KBM-7 (cell line): ENCODE results near the gene SHC1.

ENCODE experiments used
- DNase-seq: peaks from one replicate; pipeline ENCODE4 v3.0.0-alpha.2; 2015
- in situ Hi-C: fragments of 300-500 bp; cut with MboI; formaldehyde crosslinking; loops from 2 replicates; pipeline ENCODE4 v1.14.3; 2020; ENCODE audit warnings: low sequenced_read_pairs, low pct_unique_long_range_greater_than_20kb, mixed read lengths

Gene SHC1

DNA sequence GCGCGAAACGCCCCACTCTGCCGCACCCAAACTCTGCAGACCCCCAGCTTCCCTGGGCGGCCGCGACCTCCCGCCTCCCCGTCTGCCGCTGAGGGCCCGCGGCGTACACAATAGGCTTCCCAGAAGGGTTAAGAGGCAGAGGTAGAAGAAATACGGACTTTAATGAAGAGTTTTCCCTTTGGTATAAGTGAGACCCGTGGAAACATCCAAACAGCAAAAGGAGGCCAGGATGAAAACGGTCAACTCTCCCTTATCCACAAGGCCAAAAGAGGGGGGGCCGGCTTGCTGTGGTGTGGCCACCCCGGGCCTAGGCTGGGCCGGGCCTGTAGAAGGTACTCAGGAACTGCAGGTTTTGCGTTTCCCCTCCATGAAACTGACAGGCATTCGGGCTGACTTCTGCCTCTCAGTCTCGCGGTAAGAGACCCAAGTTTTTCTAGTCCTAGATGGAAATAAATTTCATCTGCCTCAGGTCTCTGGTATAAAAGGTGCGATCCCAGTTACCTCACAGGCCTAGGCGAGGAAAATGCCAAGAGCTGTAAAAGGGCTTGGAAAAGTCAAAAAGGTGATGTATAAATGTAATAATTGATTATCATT, 8.3 kb downstream of the SHC1 start:
- DNase-seq: peak; percentile 64

DNA sequence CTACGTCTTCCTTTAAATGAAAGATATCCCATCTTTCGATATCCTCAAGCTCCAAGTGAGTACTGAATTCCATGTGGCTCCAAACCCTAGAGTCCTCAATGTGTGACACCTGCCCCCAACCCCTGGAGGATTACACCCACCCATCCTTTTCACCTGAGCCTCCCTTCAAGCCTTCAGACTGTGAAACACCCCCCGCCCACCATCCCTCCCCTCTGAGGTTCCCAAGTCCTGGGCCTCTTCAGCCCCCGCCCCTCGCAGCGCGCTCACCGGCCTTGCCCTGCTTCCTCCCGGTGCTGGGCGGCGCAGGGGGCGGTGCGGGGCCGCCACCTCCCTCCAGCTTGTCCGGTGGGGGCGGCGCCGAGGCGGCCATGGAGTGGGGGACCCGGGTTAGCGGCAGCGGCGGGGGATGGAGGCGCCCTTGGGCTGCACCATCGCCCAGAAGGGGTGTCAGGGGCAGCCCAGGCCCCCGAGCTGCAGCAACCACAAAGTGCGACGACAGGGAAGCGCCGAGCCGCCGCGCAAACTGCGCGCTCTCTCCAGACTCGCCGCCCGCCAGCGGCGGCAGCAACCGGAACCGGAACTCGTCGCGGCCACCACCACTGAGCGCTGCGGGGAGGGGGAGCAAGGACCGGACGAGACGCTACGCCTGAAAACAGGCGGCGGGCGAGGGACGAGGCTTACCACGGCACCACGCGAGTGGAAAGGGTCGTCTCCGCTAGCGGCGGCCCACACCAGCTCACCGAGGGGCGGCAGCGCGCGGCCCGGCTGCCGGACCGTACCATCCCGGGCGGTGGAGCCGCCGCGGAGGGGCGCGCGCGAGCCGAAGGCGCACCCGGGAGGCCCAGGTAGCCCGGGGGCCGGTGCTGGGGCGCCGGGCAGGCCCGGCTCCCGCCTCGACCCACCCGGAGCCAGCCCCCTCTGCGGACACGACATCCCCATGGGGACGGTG, 9.1 kb downstream of the SHC1 start, which contains the start of gene PYGO2:
TSS of gene PYGO2 (minus strand) at position 576 of the 949 bp plus-strand sequence. CDS start at position 370, 206 bp downstream.
- peak; percentile 85 for DNase-seq

More for the DNA sequence above, 8.3 kb downstream of the SHC1 start:
- in situ Hi-C loops: no loop called here

DNA sequence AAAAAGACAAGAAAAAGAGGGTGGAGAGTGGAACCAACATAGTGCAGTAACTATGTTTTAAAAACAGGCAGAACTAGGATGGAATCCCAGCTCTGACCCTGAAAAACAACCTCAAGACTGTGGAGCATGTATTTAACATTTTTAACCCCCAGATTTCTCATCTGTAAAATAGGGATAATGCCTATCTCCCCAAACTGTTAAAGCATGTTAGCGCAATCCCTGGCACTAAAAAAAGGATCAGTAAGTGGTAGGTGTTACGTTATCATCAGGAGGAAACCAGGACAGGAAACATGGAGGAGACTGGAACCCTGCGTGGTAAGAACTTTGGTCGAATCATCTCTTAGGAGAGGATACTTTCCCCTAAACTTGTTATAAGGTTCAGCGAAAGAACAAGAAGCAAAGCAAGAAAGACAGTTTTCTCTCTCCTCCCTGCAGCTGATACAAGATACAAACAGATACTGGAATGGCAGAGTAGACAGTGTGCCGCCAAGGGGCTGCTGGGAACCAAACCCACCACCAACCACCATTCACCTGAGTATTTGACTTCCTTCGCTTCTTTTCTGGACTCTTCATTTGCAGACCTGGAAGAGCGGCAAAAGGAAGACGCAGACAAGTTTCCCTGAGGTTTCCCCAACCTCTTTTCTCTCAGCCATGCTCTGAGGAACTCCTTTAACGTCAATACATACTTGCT, 10.0 kb downstream of the SHC1 start:
- DNase-seq: no peak
- in situ Hi-C loops: no loop called here

More for the DNA sequence above, 9.1 kb downstream of the SHC1 start, which contains the start of gene PYGO2:
- in situ Hi-C loops: no loop called here

DNA sequence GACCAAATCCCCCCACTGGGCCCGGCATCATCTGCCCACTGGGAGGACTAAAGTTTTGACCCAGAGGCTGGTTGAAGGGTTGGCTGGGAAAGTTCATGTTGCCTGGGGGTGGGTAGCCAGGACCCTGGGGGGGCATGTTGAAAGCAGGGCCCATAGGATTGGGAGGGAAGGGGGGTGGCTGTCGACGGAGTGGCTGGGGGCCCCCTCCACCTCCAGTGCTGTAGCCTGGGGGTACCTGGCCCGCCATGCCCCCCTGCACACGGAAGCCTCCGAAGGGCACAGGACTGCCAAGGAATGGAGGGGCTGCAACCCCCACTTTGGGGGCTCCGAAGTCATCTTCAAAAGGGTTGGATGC, 11.1 kb downstream of the SHC1 start:
- no peak for DNase-seq
- in situ Hi-C loops: no loop called here

DNA sequence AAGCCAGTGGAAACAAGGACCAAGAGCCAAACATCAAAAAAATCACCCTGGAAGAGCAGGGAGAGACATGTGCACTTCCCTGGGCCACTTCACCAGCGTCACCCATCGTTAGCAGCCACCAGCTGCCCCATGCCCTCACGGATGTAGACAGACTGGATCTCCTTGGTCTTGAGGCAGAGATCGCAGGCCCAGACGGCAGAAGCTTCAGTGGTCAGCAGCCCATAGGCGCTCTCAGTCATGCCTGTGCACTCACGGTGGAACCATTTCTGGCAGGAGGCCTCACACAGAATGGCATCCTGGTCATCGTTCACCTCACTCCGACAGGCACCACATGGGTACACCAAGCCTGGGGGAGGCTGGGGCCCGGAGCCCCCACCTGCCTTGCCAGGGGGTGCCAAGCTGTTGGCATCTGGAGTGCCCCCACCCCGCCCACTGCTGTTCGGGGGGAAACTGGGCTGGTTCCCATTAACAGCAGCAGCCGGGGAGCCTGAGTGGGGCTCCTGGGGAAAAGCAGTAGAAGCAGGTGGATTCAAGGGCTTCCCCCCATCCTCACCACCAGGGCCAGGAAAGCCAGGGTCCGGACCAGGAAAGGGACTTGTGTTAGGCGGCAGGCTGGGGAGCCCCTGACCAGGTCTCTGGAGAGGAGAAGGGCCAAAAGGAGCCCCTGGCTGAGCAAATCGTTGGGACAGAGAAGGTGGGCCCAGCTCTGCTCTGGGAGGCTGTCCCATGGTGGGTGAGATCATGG, 11.7 kb downstream of the SHC1 start:
- no peak for DNase-seq
- in situ Hi-C loops: no loop called here

DNA sequence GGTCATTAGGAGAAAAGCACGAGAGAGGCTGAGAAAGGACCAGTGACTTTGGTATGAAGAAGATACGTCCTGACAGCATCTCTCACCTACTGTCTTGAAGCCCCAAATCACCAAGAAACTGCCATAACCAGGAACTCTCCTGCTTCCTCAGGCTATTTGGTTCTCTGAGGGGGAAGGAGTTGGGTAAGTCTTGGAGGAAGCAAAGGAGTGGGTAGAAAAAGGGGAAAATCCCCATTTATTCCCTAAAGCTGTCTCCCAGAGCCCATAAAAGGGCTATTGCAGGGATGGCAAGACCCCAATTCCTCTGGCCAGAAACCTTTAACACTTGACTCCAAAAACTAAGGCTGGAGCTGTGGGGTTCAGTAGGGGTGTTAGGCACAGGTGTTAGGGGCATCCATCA, 12.5 kb downstream of the SHC1 start:
- no peak for DNase-seq
- in situ Hi-C loops: no loop called here

DNA sequence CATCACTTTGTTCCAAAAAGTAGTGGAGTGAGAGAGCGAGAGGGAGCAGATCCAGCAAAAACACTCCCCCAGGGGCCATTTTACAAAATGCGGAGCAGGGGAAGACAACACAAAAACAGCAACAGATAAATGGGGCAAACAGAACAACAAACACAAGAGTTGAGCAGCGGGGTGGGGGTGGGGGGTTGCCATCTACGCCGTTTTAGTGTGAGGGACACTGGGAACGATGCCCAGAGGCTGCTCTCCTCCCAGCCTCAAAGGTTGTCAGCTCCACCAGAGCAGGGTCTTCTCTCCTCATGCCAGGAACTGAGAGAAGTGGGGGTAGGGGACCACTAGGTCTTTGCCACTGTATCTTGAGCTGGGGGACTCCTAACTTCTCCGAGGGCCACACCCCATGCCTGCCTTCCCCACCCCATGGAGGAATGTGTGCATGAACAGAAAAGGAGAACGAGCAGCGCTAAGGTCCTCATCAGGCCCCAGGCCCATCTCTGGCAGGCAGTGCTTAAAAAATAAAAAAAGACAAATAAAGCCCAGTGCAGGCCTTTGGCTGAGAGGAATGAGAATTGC, 13.4 kb downstream of the SHC1 start:
- no peak for DNase-seq
- in situ Hi-C loops: no loop called here

DNA sequence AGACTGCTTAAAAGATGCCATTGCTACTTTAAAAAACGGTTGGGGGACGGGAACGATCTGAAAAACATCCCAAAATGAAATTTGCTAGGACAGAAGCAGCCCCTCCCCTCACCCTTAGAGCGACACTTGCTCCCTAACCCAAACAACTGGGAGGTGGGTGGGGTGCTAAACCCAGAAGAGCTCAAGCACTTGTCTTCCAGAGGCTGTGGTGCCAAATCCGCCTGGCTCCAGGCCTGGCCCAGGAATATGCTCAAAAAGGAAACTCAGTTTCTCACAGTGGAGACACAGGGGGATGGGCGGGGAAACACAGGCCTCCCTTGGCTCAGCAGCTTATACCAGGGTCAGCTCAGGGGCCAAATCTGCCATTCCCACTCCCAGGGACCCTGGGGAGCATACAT, 14.0 kb downstream of the SHC1 start:
- no peak for DNase-seq
- in situ Hi-C loops: no loop called here

DNA sequence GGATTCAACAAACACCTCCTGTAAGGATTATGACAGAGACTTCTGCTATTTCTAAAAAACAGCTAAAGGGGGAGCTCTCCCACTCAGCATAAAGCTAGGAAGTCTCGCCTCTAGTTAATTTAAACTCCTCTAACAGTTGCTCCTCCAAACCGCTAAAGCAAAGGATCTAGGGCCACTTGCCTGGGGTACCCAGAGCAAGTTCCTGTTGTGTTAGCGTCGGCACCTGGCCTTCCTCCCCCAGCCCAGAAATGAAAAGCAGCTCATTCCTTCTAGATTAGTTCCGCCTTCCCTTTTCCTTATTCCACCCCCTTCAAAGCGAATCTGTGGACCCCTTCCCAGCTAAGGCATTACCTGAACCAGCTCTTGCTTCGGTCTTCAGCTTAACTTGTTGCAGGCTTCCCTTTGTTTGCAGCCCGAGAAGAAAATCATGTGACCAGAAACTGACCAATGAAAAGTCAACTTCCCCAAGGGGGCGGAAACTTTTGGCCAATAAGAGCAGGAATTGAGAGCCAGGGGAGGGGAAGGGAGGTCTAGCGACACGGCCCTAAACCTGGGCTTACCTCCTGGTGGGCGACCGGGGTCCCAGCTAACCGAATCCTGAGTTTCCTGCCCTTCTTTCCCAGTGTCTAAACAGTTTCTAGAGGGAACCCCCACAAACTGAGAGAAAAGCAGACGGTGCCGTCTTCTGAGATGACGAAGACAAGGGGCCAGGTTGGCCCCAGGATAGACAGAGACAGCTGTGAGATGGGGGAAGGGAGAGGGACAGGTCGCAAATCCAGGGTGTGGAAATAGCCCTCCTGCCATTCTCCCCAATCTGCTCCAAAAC, 14.6 kb downstream of the SHC1 start, which contains the start of gene PBXIP1:
TSS of gene PBXIP1 (minus strand) at position 382 of the 826 bp plus-strand sequence. CDS start 2,378 bp downstream, outside the sequence.
- peak; percentile 98 for DNase-seq

DNA sequence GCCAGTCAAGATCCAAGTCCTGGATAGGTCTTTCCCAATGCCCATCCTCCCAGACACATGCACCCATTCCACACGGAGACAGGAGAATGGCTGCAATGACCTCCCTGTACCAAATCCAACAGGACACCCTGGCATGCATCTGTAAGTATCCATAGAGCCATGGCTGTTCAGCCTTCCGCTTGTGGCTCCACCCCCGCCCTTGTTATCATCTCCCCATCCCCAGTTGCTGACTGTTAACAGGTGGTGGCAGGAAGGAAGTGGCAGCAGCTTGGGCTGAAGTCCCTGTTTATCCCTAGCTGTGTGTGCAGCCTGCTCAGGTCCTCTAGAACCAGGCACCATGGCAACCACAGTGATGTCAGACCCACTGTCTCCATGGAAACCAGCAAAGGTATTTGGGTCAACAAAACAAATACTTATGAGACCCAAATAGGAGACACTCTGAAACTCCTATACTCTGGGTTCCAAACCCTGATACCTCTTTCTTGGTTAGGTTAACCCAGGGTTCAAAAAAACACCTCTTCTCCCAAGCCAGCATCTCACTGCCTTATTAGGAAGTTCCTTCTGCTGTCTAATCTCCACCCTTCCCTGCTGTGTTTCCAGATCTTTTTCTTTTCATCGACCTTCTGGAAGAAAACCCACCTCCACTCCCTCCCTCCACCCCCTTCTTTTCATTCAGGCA, 15.4 kb downstream of the SHC1 start:
- DNase-seq: peak; percentile 84
- in situ Hi-C loops: no loop called here

More for the DNA sequence above, 14.6 kb downstream of the SHC1 start, which contains the start of gene PBXIP1:
- in situ Hi-C loops: no loop called here

DNA sequence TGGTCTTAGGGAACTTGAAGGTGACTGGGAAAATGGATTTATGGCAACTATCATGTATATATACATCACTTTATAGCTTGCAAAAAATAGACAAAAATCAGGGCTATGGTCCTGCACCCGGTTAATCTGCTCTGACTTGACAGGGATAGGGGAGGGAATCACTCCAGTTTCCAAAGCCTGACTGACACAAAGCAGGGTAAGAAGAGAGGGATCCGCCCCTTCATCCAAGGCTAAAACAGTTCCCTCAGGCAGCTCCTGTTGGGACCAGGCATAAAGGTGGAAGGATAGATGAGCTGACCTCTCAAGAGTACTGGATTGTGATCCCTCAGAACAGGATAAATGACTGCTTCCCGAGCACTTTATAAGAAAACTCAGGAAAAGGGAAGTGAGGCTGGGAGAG, 16.0 kb downstream of the SHC1 start:
- in situ Hi-C loops: no loop called here
- no peak for DNase-seq

DNA sequence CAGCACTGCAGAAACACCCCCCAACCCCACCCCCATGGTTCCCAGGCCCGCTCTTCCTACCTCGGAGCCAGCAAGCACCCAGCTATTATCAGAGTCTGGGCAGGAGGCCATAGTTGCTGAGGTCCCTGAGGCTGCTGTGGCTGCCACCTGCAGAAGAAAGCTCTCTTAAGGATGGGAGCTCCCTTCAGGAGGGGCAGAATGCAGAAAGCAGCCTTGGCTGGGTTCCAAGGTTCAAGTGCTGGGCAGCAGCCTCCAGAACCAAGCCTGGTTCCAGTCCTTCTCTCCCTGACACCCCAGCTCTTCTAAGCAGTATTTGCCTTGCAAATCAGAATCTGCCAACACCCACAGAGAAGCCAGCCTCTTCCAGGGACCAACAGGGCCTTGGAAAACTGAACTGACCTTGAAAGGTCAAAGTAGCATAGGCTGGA, 16.9 kb downstream of the SHC1 start:
- no peak for DNase-seq

DNA sequence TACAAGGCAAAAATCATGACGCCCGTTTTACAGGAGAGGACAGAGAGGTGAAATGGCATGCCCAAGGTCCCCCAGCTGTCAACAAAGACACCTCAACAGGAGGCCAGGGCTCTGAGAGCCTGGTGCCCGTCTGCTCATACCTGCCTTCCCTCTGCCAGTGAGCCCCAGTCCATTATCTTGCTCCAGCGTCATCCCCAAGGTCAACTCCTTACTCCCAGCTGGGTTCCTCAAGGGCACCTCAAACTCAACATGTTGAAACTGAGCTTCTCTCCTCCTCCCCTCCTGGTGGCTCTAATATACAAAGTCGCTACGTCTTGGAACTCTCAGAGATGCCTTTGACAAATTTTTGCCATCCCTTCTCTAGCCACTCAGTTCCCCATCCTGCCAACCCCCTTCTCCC, 17.9 kb downstream of the SHC1 start:
- DNase-seq: no peak
- in situ Hi-C loops: no loop called here

More for the DNA sequence above, 16.9 kb downstream of the SHC1 start:
- in situ Hi-C loops: no loop called here

DNA sequence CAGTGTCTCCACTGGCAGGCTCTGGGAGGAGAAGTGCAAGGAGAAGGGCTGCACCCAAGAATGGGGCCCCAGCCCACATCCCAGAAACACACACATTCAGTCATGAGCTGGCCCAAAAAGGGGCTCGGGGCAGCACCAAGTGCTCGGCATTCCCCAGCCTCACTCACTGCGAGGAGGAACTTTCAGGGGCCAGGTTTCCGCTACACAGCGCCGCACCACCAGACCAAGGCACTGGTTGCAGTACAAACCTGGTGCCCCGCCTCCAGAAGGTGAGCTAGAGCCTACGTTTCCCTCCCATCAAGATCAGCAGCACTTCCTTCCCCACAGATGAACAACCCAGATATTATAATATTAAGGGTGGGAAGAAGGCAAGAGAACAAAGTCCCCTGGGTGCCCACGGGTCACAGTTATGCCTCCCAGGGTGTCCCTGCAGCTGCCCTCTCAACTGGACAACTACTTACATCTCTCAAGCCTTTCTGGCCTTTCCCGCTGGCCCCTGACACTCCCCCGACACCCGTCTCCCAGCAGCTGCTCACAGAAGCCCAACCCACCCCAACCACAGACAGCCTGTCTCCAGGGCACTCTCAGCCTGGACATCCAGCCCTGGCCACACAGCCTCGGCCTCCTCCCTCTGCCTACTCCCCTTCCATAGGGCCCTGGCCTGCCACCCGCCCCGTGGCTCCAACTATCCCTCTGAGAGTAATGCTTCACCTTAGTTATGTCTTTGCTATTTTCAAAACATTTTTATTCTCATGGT, 18.5 kb downstream of the SHC1 start:
- DNase-seq: no peak
- in situ Hi-C loops: no loop called here

DNA sequence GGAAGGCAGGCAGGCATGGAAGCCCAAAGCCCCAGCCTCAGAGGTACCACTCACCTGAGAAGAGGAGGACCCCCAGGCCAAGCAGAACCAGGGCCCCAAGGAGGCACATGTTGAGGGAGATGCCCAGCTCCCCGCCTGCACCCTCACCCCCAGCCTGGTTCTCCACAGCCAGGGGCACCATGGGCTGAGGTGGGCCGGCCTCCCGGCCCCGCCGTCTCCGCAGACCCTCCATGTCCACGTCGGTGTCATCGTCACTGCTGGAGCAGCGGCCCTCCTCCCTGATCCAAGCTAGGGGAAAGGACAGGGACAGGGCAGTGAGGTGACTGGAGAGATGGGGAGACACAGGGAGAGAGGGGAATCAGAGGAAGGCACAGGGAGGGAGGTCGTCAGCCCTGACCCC, 22.5 kb downstream of the SHC1 start:
- DNase-seq: no peak
- in situ Hi-C loops: no loop called here

DNA sequence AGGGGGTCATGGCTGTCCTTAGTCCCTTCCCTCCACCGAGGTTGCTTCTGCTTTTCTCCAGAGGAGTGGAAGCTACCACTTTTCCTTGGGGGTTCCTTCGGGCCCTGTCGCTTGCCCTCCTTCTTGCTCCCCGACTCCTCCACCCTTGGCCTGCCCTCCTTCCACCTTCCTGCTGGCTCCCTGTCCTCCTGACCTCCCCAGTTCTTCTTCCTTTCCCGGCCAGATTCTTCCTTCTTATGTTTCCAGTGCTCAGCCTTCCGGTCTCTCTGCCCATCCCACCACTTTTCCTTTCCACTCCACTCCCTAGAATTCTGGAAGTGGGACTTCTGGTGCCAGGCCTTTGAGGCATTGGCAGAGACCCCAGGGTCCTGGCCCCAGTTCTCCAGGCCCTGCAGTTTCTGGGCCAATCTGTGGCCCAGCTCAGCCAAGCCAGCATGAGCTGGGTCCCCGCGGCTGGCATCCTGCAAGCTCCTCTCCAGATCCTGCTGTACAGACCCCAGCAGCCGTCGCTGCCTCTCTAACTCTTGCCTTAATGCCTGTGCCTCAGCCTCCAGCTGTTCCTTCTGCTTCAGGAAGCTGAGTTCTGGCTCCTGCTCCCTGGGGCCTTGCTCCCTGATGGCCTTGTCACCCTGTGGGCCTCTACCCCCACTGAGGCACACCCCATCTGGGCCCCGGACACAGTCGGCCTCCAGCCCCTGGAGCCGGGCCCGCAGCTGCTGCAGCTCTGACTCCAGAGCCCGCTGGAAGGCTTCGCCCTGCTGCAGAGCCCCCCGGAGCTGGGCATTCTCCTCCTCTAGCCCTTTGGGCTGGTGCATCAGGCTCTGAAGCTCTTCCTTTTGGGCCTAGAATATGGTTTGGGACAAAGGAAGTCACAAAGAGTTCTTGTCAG, 24.3 kb downstream of the SHC1 start:
- DNase-seq: no peak

More for the DNA sequence above, 24.3 kb downstream of the SHC1 start:
- in situ Hi-C loops: no loop called here
